WTC11 (cell line): ENCODE results near the gene HERC2.

Source experiments
- CREB1 ChIP-seq: sonication (generic); formaldehyde crosslinking; IDR thresholded peaks from 2 replicates; pipeline ENCODE4 v1.8.0; 2023; ENCODE audit warnings: mild to moderate bottlenecking, missing genetic modification reagents
- JUN ChIP-seq: sonication (generic); formaldehyde crosslinking; IDR thresholded peaks from 2 replicates; pipeline ENCODE4 v1.8.0; 2023; ENCODE audit warnings: mild to moderate bottlenecking, missing genetic modification reagents
- TF ChIP-seq, protein P1 (sequence below): fragments of 200-600 bp; IDR thresholded peaks from 2 replicates; pipeline ENCODE4 v1.8.0; 2022; ENCODE audit warnings: antibody characterized with exemption
- TF ChIP-seq, protein P2 (sequence below): sonication (generic); formaldehyde crosslinking; IDR thresholded peaks from 2 replicates; pipeline ENCODE4 v1.8.1; 2023; ENCODE audit warnings: mild to moderate bottlenecking, missing genetic modification reagents, moderate library complexity
- TF ChIP-seq, protein P3 (sequence below): sonication (generic); formaldehyde crosslinking; IDR thresholded peaks from 2 replicates; pipeline ENCODE4 v1.8.0; 2022; ENCODE audit warnings: mild to moderate bottlenecking, missing genetic modification reagents

DNA sequence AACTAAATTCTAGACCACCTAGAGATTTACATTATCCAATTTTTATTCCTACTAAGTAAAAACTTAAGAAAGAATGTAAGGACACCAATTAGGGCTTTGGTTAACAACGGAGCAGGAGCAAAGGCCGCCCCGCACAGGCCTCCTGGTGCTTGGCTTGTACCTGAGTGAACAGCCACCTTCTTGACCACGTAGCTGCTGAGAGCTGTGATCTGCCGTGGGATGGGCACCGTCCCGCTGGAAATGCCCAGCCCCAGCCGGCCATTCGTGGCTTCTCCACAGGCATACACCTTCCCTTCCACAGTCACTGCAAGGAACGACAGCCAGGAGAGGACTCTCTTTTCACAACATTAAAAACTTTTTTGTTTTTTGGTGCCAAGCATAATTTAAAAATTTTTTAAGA lies 143.3 kb downstream of the HERC2 start:
- TF ChIP-seq, protein P1, sequence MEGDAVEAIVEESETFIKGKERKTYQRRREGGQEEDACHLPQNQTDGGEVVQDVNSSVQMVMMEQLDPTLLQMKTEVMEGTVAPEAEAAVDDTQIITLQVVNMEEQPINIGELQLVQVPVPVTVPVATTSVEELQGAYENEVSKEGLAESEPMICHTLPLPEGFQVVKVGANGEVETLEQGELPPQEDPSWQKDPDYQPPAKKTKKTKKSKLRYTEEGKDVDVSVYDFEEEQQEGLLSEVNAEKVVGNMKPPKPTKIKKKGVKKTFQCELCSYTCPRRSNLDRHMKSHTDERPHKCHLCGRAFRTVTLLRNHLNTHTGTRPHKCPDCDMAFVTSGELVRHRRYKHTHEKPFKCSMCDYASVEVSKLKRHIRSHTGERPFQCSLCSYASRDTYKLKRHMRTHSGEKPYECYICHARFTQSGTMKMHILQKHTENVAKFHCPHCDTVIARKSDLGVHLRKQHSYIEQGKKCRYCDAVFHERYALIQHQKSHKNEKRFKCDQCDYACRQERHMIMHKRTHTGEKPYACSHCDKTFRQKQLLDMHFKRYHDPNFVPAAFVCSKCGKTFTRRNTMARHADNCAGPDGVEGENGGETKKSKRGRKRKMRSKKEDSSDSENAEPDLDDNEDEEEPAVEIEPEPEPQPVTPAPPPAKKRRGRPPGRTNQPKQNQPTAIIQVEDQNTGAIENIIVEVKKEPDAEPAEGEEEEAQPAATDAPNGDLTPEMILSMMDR: no peak
- TF ChIP-seq, protein P2, sequence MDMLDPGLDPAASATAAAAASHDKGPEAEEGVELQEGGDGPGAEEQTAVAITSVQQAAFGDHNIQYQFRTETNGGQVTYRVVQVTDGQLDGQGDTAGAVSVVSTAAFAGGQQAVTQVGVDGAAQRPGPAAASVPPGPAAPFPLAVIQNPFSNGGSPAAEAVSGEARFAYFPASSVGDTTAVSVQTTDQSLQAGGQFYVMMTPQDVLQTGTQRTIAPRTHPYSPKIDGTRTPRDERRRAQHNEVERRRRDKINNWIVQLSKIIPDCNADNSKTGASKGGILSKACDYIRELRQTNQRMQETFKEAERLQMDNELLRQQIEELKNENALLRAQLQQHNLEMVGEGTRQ (CRISPR knock-in tag): no peak
- TF ChIP-seq, protein P3, sequence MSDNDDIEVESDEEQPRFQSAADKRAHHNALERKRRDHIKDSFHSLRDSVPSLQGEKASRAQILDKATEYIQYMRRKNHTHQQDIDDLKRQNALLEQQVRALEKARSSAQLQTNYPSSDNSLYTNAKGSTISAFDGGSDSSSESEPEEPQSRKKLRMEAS (CRISPR knock-in tag): no peak
- TF ChIP-seq JUN (CRISPR knock-in tag) (no peak), CREB1 (CRISPR knock-in tag) (no peak)
